NCI-H2227 treated with DMSO at 0.1 percent for 48 hours (cell line): ENCODE results near the gene NEK10.
A peak's percentile ranks its signal among the peaks of the same experiment; 100 is the strongest.
"Not testable (repeated sequence)": the region's sequence is repeated elsewhere in the genome, so short reads cannot be mapped to it uniquely, and the experiment has no call there.

Source experiments
- DNase-seq: peaks from one replicate; lab custom pipeline; 2025; lab: John Stamatoyannopoulos, UW

NEK10 gene

GRCh38 chr3:27317096-27317495 is 52.1 kb downstream of the NEK10 start:
- DNase-seq, result no peak

- no peak for DNase-seq
Measured at GRCh38 chr3:27315003-27315402, 54.2 kb downstream of the NEK10 start.

DNA sequence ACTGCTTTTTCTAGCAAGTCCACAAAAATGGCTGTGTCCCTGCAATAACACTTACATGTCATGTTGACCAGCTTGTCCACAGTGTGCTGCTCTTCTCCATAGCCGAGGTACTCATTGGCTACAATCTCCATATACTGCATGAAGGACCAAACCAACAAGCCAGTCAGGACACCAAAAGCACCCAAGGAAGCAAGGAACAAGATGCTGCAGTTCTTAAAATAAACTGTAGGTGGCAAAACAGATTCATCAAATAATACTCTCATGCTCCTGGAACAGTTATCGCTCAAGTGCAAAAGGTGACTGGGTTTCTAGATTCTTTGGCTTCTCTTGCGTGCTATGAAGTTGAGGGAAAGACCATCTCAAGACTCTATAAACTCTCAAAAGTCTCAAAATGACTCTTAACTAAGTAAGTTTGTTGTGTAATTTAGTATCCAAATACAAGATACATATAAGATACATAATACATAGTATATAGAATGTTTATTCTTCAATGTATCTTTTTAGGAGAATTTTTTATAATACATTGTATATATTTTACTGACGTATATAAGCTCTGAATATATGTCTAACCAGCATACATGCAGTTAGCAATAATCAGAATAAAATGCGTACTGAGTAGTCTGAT is 57.0 kb downstream of the NEK10 start:
- DNase-seq, result peak; percentile 14

GRCh38 chr3:27311400-27311799 is 57.8 kb downstream of the NEK10 start:
- DNase-seq, result no peak

- DNase-seq, result no peak
Measured at GRCh38 chr3:27310688-27311087, 58.5 kb downstream of the NEK10 start.

DNA sequence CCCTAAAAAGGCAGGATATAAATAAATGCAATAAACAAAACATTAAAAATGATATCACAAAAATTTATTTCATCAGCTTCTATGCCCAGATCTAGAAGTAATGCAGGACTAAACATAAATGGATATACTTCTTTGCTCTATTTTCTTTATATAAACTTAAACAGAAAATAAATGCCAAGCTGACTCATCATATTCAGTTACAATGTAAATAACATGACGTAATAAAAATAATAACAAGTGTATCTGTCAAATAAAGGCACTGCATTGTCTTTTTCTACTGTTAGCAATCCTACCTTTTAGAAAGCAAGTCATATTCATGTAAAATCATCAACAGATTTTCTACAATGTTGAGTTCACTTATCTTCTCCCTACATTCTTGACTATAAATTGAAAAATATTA is 61.6 kb downstream of the NEK10 start:
- DNase-seq, result no peak

- no peak for DNase-seq
Measured at GRCh38 chr3:27302891-27303290, 66.3 kb downstream of the NEK10 start.

DNA sequence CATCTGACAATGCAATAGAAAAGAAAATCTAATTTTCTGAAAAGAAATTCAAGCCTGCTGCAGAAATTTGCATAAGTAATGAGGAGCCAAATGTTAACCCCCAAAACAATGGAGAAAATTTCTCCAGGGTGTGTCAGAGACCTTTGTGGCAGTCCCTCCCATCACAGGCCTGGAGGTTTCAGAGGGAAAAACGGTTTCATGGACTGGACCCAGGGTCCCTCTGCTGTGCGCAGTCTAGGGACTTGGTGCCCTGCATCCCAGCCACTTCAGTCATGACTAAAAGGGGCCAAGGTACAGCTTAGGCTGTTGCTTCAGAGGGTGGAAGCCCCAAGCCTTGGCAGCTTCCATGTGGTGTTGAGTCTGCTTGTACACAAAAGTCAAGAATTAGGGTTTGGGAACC is 70.2 kb downstream of the NEK10 start:
- DNase-seq, result not testable (repeated sequence)

- DNase-seq, result no peak
Measured at GRCh38 chr3:27293939-27294338, 75.2 kb downstream of the NEK10 start.

GRCh38 chr3:27290760-27291159 is 78.4 kb downstream of the NEK10 start:
- DNase-seq, result no peak

- no peak for DNase-seq
Measured at GRCh38 chr3:27289769-27290413, 79.3 kb downstream of the NEK10 start.

GRCh38 chr3:27287052-27287451 is 82.1 kb downstream of the NEK10 start:
- no peak for DNase-seq

DNA sequence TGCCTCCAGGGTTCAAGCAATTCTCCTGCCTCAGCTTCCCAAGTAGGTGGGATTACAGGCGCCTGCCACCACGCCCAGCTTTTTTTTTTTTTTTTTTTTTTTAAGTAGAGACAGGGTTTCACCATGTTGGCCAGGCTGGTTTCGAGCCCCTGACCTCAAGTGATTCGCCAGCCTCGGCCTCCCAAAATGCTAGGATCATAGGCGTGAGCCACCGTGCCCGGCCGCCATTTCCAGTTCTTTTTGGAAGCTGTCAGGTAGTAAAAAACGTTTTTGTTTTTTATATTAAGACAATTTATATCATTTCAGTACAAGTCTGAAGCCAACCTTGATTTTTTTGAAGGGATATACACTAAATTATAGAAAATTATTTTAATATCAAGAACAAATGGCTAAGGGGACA is 82.7 kb downstream of the NEK10 start:
- DNase-seq, result not testable (repeated sequence)

GRCh38 chr3:27285668-27286067 is 83.5 kb downstream of the NEK10 start:
- DNase-seq, result no peak

DNA sequence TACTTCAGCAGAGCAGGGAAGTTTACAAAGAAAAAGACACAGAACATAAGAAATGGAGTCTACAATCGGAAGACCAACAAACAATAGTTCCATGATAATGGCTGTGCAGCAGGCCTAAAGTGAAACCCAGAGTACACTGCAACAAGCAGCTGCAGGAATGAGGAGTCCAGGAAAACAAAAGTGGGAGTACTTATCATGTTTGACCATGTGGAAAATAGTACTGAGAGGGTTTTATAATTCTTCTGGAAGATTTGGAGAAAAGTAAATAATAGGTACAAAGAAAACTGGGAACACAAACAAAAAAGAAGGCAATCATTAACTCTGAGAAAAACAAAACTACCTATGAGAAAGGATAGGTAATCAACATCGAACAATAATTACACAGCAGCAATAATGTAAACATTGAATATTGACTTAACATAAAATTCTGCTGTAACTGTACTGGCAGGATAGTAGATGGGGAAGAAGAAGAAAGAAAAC is 87.5 kb downstream of the NEK10 start:
- no peak for DNase-seq

- no peak for DNase-seq
Measured at GRCh38 chr3:27279123-27279522, 90.1 kb downstream of the NEK10 start.

DNA sequence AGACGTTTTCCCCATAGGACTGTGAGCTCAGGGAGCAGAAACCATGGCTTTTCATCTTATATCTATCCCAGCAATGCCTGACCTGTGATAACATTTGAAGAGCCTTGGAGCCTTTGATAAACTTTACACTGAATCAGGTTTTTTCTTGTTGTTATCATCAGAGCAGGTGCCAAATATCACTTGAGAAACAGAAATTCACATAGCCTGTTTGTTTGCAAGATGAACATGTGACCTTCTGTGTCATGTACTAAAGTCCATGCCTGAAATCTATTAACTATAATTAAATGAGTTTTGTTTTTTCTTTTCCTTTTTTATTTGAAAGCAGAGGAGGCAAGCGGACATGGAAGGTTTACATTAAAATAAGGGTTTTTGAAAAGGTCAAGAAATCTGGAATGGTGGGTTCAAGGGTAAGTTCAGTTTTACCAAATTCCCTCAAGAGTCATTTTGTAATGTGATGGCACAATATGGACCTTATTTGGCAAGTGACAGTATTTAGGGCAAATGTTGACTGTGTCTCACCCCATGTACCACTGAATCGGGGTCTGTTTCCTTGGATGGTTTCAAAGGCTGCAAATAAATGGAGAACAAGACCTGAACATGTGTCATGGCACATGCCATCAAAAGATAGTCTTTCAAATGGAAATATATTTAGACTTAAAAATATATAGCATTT is 90.7 kb downstream of the NEK10 start:
- DNase-seq, result no peak

DNA sequence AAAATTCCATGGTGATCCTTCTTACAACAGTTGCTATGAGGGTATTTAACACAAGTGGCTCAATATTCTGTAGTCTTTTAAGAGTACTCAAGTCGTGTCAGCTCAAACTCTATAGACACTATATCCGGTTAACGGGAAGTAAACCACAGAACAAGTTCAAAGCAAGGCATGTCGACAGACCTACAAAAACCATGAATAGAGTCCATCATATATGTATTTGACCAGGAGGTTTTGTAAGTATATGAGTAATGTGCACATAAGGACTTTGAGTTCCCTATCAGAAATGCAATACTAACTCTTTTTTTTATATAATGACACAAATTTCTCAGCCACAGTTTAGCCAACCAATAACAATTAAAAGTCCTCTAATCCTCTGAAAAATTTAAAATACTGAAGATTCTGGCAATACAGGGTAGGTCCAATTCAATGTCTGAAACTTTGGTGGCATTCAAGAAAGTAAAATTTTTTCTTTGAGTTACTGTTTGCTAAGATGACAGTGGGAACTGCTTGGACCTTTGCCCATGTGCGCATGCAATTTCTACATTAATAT is 93.7 kb downstream of the NEK10 start:
- DNase-seq, result no peak

DNA sequence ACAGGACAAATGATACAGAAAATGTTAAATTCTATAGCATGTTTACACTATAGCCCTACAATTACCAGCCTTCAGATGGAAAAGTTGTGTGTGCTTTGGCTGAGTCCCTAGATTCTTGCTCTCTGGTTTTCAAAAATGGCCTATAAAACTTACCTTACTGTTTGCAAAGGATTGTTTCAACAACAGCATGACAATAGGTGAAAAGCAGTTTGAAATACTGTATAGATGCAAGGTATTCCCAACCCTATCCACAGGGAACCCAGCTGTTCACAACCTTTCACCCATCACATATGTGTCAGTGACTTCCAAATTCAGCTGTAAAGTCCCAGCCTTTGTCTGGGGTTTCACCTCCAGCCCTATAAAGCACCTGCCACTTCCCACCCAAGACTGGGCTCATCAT is 97.3 kb downstream of the NEK10 start:
- no peak for DNase-seq

- DNase-seq, result no peak
Measured at GRCh38 chr3:27254896-27255295, 114.3 kb downstream of the NEK10 start.

- no peak for DNase-seq
Measured at GRCh38 chr3:27253831-27254230, 115.4 kb downstream of the NEK10 start.

- no peak for DNase-seq
Measured at GRCh38 chr3:27253391-27253790, 115.8 kb downstream of the NEK10 start.

DNA sequence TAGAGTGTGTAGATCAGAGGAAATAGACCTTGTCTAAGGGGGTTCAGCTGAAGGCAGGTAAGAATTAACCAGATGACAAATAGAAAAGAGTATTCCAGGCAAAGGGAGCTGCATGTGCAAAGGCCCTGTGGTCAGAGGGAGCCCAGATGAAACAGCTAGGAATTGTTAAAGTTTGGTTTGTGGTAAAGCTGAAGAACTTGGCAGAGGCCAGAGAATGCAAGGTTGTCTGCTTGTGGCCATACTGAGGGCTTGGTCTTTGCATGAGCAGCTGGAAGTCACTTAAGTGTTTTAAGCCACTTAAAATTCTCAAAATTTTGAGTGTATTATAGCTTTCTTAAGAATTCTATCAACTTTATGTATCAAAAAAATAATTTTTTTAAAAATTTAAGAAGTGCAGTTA is 116.5 kb downstream of the NEK10 start:
- no peak for DNase-seq
